Measurements from ENCODE around the gene IDI2.

The IDI2 gene

GRCh38 chr10:1058017-1058416 lies 32.4 kb upstream of the IDI2 start:
- Histone ChIP-seq H3K4me3 (ENCODE audit: low read depth, low read length, poor library complexity, severe bottlenecking) (peak overlapping the region; percentile 91), H3K4me1 (ENCODE audit: insufficient read depth, low read length, severe bottlenecking) (peaks cover 47% of the 10 kb centered on the region)

DNA sequence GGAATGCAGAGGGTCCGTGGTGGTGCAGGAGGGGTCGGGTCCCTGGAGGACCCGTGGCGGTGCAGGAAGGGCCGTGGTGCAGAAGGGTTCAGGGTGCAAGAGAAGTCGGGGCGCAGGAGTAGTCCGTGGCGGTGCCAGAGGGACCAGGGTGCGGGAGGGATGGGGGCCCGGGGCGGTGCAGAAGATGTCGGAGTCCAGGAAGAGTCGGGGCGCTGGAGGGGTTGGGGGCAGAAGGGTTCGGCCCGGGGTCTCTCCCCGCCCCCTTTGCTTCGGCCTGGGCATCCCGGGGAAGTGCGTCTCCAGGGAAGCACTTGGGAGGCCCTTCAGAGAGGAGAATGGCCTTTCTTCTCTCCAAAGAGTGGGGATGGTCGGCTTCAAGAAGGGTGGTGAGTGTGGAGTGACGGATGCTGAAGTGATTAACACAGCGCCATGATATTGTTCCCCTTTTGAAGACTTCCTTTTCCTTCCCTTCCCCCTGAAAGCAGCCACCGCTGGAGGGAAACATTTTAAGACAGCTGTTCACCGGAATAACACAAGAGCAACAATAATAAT lies 31.5 kb upstream of the IDI2 start:
- Histone ChIP-seq H3K9me3 (ENCODE audit: low read length) (no peaks in the 10 kb centered on the region), H3K9me2 (ENCODE audit: low read depth, low read length) (no peaks in the 10 kb centered on the region), H3K4me1 (ENCODE audit: insufficient read depth, low read length, severe bottlenecking) (peaks cover 42% of the 10 kb centered on the region), H3K4me3 (ENCODE audit: low read depth, low read length, poor library complexity, severe bottlenecking) (peak overlapping the region; percentile 91), H3K27me3 (ENCODE audit: insufficient read depth, low read length) (no peaks in the 10 kb centered on the region), H3K36me3 (ENCODE audit: insufficient read depth, low read length) (peaks cover 50% of the 10 kb centered on the region), H4K20me1 (ENCODE audit: insufficient read depth, low read length) (no peaks in the 10 kb centered on the region), H3K79me2 (ENCODE audit: insufficient read depth, low read length) (peaks cover 59% of the 10 kb centered on the region), H3K27ac (ENCODE audit: low read depth, low read length, poor library complexity, severe bottlenecking) (no peak overlapping the region), H2AFZ (ENCODE audit: low read length) (no peak overlapping the region), H3K9ac (ENCODE audit: low read length) (peak overlapping the region; percentile 95), H3F3A (ENCODE audit: insufficient read depth, low read length) (no peaks in the 10 kb centered on the region; the same call in 1 of the 2 replicates), H3K4me2 (ENCODE audit: low read length) (peak overlapping the region; percentile 78)
- no peak for TF ChIP-seq EZH2 (IDR thresholded peaks at IDR 0.05; ENCODE audit: borderline replicate concordance, low read length)
- TF ChIP-seq, protein P1, sequence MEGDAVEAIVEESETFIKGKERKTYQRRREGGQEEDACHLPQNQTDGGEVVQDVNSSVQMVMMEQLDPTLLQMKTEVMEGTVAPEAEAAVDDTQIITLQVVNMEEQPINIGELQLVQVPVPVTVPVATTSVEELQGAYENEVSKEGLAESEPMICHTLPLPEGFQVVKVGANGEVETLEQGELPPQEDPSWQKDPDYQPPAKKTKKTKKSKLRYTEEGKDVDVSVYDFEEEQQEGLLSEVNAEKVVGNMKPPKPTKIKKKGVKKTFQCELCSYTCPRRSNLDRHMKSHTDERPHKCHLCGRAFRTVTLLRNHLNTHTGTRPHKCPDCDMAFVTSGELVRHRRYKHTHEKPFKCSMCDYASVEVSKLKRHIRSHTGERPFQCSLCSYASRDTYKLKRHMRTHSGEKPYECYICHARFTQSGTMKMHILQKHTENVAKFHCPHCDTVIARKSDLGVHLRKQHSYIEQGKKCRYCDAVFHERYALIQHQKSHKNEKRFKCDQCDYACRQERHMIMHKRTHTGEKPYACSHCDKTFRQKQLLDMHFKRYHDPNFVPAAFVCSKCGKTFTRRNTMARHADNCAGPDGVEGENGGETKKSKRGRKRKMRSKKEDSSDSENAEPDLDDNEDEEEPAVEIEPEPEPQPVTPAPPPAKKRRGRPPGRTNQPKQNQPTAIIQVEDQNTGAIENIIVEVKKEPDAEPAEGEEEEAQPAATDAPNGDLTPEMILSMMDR (IDR thresholded peaks at IDR 0.05; ENCODE audit: low read length): no peak

More at GRCh38 chr10:1058017-1058416, 32.4 kb upstream of the IDI2 start:
- Histone ChIP-seq H4K20me1 (ENCODE audit: insufficient read depth, low read length) (no peaks in the 10 kb centered on the region), H3K4me2 (ENCODE audit: low read length) (peak overlapping the region; percentile 78), H2AFZ (ENCODE audit: low read length) (no peak overlapping the region), H3K36me3 (ENCODE audit: insufficient read depth, low read length) (peaks cover 44% of the 10 kb centered on the region), H3K27me3 (ENCODE audit: insufficient read depth, low read length) (no peaks in the 10 kb centered on the region), H3F3A (ENCODE audit: insufficient read depth, low read length) (no peaks in the 10 kb centered on the region; the same call in 1 of the 2 replicates), H3K9ac (ENCODE audit: low read length) (peak overlapping the region; percentile 95), H3K9me2 (ENCODE audit: low read depth, low read length) (no peaks in the 10 kb centered on the region), H3K27ac (ENCODE audit: low read depth, low read length, poor library complexity, severe bottlenecking) (no peak overlapping the region), H3K9me3 (ENCODE audit: low read length) (no peaks in the 10 kb centered on the region), H3K79me2 (ENCODE audit: insufficient read depth, low read length) (peaks cover 60% of the 10 kb centered on the region)
- no peak for TF ChIP-seq EZH2 (IDR thresholded peaks at IDR 0.05; ENCODE audit: borderline replicate concordance, low read length)
- TF ChIP-seq, protein P1 (IDR thresholded peaks at IDR 0.05; ENCODE audit: low read length): no peak

GRCh38 chr10:1056326-1057105 lies 30.9 kb upstream of the IDI2 start, which contains the start of gene WDR37:
TSS of gene WDR37 (plus strand) at chr10:1056385. CDS start at chr10:1072156, 15,771 bp downstream.
- H3K27ac ChIP-seq (ENCODE audit: low read depth, low read length, poor library complexity, severe bottlenecking): peak within 1 kb of the TSS; percentile 85
- H3K9me3 ChIP-seq (ENCODE audit: low read length): no peaks in the 10 kb centered on the region
- H3K4me2 ChIP-seq (ENCODE audit: low read length): peak within 1 kb of the TSS; percentile 78
- peaks cover 56% of the 10 kb centered on the region for H3K36me3 ChIP-seq (ENCODE audit: insufficient read depth, low read length)
- peaks cover 53% of the 10 kb centered on the region for H3K79me2 ChIP-seq (ENCODE audit: insufficient read depth, low read length)
- H3F3A ChIP-seq (ENCODE audit: insufficient read depth, low read length): no peaks in the 10 kb centered on the region; the same call in 1 of the 2 replicates
- peak within 1 kb of the TSS; percentile 91 for H3K4me3 ChIP-seq (ENCODE audit: low read depth, low read length, poor library complexity, severe bottlenecking)
- H4K20me1 ChIP-seq (ENCODE audit: insufficient read depth, low read length): no peaks in the 10 kb centered on the region
- TF ChIP-seq, protein P1 (IDR thresholded peaks at IDR 0.05; ENCODE audit: low read length): no peak
- TF ChIP-seq EZH2 (IDR thresholded peaks at IDR 0.05; ENCODE audit: borderline replicate concordance, low read length): no peak
- H3K4me1 ChIP-seq (ENCODE audit: insufficient read depth, low read length, severe bottlenecking): peaks cover 37% of the 10 kb centered on the region
- no peaks in the 10 kb centered on the region for H3K9me2 ChIP-seq (ENCODE audit: low read depth, low read length)
- peak within 1 kb of the TSS; percentile 95 for H3K9ac ChIP-seq (ENCODE audit: low read length)
- no peak within 1 kb of the TSS for H2AFZ ChIP-seq (ENCODE audit: low read length)
- H3K27me3 ChIP-seq (ENCODE audit: insufficient read depth, low read length): no peaks in the 10 kb centered on the region
